NCI-H1105 (cell line): Measurements from ENCODE around the gene HIVEP3.

Experiments used
- DNase-seq: peaks from one replicate; lab custom pipeline; 2025; lab: John Stamatoyannopoulos, UW

Gene HIVEP3

DNA sequence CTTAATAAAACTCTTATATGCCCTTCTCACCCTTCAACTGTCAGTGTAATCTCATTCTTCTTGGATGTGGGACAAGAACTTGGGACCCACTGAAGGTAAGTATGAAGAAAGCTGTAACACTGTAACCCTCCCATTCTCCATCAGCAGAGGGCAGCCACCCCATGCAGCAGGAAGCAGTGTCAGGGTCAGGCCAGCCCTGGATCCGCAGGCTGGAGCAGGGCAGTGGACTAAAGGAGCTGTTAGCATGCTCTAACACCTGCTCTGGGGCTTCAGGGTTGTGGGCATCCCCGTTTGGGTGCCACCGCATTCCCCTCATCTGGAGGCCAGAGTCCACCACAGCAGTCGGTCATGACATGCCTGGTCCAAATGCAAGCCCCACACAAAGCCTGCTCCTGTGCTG is 156.5 kb downstream of the HIVEP3 start:
- DNase-seq, result no peak

DNA sequence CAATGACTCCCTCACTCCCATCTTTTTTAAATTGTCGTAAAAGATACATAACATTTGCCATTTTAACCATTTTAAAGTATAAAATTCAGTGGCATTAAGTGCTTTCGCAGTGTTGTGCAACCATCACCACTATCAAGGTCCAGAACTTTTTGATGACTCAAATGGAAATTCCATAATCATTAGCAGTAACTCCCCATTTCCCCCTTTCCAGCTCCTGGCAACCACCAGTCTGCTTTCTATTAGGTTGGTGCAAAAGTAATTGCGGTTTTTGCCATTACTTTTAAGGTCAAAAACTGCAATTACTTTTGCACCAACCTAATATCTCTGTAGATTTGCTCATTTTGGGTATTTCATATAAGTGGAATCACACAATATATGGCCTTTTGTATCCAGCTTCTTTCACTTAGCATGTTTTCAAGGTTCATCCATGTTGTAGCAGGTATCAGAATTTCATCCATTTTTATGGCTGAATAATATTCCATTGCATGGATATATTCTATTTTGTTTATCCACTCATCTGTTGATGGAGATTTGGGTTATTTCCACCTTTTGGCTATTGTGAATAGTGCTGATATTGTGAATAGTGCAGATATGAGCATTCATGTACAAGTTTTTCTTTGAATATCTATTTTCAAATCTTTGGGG is 159.7 kb downstream of the HIVEP3 start:
- no peak for DNase-seq

DNA sequence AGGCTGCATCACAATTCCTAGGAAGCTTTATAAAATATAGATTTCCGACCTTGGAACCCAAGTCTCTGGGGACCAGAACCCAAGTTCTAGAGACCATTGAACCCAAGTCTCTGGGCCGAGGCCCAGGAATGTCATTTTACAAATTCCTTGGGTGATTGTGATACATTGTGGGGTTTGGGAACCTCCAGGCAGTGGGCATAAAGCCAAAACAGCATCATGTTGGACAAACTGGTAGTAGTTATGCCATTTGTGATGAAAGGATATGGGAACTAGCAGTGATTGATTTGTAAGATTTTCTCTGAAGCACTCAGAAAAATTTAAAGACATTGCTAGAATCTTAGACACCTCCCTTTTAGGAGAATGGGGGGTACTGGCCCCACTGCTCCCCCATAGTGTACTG is 160.2 kb downstream of the HIVEP3 start:
- DNase-seq, result no peak

DNA sequence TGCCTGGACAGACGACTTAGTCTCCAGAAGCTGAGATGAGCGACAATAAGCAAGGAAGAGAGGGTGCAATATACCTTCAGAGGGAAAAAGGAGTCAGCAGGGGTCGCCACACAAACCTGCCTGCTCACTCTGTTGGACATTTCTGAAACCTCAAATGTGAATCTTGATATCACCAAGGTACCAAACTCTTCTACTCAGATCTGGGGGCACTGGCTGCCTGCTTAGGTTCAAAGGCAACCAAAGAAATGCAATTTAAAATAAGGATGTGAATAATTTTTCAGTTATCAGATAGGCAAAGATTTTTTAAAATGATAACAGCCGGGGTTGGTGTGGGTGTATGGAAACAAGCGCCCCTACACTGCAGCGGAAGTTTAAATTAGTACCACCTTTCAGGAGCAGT is 164.2 kb downstream of the HIVEP3 start:
- no peak for DNase-seq

DNA sequence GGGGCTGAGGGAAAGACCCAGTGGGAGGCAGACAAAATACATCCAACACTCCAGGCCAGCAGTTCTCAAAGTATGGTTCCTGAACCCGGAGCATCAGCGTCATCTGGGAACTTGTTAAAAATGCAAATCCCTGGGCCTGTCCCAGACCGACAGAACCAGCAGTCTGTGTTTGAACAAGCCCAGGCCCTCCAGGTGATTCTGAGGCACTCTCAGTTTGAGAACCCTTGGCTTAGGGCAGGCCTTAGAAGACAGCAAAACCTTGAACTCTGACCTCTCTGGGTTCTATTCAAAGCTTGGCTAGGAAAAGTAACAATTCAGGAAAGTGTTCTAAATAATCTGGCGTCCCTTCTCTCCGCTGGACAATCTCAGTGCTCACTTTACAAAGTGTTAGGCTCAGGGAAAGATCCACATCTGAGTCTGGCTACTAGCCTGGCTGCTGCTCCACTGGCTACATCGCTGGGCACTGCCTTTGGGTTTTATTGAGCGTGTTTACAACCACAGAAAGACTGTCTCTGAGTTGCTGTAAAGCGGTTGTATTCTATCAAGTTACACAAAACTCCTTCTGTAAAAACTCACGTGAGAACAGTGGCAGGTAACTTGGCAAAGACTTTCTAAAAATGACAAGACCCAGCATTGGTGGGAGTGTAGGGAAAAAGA is 166.1 kb downstream of the HIVEP3 start:
- no peak for DNase-seq

DNA sequence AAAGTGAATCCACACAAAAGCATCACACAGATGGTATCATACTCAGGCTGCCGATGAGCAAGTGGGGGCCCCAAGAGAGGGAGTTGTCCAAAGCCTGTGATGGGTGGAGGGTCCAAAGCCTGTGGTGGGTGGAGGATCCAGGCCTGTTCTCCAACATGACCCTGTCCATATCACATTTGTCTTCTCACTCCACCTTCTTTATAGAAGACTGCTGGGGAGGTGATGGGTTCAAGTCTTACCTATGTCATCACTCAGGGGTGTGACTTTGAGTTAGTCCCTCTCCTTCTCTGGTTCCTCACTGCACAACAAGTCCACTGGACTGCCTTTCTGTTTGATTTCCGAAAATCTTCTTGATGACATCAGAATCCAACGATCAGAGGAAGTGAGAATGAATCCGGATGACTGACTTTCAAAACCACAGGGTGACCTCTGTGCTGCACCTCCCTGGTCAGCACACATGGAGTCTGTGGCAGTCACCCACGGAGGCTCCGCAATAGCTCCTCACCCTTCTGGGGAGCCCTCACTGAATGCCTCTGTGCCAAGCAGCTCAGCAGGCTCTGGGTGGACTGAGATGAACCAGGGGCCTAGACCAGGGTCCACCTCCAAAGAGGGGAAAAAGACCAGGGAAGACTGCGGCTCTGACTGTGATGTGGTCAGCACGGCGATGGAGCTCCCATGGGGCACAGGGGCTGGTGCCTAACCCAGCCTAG is 166.8 kb downstream of the HIVEP3 start:
- DNase-seq, result no peak

DNA sequence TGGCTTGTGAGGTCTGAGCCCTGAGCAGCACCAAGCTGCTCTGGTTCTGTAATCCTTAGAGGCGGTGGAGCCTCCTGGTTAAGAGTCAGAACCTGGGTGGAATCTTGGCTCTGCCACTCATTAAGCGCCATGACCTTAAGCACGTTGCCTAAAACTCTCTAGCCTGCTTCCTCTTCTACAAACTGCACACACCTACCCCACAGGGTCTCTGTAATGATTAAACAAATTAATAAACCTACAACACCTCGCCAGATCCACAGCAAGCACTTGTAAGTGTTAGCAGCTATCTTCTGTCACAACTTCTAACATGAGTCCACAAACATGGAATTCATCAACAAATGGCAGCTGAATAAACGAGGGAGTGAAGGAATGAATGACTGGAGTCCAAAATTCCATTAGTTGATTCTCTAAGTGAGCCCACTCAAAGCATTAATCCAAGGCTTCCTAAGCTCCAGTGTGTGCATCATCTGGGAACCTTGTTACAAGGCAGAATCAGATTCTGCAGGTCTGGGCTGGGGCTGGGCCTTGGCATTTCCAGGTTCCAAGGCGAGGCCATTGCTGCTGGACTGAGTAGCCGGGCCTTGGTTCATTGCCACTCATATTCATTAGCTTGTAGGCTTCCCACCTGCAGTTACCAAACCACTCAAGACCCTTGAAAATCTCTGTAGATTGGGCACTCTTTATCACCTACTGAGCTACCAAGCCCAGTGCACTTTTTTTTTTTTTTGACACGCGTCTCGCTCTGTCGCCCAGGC is 168.6 kb downstream of the HIVEP3 start:
- DNase-seq, result no peak

DNA sequence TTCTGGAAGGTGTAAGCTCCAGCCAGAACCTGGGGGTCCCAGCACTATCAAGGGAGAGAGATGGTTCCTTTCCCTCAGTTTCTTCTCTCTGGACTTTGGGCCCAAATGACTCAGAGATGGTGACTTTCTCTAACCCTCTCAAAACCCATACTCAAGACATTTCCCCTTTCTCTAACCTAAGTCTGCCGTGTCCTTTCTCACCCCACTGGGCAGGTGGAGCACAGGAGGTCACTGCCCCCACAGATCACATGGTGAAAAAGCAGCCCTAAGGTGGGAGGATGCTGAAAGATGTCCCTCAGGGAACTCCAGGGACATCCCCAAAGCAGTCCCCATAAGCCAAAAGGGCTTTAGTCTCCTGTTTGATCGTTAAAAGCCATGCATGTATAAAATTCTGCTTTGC is 173.7 kb downstream of the HIVEP3 start:
- no peak for DNase-seq

DNA sequence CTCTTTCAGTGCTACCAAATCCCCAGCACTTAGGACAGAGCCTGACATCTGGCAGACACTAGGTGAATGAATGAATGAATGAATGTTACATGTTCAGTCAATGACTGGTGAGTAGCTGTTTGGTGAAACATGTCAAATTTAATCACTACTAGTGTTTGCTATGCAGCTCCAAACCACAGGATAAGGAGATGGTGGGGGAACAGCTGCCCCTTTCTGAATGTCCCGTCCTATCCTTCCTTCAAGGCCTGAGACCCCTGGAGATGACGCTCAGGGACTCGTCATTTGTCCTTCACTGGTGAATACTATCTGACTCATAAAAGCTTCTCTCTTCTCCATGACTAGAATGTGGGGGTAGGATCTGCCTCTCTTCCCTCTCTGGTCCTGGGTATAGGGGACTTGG is 175.4 kb downstream of the HIVEP3 start:
- DNase-seq, result no peak

DNA sequence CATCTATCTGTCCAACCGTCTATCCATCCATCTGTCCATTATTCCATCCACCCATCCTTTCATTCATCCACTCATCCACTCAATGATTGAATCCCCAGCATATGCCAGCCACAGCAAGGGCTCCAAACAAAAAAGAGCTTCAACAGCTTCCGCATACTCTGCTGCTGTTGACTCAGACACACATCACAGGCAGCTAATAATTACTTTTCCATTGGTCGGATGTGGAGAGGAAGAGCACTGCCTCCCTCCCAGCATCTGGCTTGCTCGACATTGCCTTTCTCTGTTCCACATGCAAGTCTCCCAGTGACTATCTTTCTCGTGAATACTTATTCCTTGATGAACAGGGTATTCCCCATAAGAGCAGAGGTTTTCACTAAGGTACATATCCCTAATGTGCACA is 176.5 kb downstream of the HIVEP3 start:
- DNase-seq, result no peak

DNA sequence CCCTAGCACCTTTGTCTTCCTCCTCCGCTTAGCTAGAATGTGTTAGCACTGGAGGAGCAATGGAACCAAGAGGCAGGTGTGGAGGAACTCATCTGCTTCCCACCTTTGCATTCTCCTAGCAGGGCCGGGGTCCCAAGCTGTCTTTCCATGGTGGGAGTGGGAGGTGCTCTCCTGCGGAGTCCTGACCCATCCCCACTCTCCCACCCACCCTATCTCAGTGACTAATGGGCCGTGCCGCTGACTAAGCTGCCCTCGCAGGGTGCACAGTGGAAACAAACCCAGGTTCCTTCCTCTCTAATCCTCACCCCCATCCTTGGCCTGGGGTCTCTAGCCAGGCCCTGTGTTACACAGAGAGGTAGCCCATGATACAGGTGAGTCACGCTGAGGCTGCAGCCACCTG is 177.5 kb downstream of the HIVEP3 start:
- no peak for DNase-seq

DNA sequence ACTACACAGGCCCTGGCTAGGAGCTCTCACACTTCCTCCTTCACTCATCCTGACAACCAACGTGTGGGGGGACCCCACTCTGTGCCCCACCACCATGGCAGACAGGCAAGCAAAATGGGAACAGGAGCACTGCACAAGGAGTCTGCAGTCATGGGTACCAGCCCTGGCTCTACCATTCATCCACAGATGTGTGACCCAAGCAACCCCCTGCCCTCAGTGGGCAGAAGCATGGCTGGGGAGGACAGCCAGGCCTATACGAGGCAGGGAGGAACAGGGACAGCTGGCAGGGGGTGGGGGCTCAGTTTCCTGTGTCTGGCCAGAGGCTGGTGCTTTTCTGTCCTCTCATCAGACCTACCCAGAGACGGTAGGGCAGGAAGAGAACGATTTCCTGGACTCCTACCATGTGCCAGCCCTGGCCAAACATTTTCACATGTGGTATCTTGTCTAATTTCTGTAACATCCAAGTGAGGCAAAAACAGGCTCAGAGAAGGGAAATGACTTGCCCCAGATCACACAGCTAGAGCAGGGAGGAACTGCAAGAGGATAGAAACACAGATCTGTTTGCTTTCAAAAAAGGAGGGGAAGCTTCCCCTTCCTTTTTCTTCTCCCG is 178.0 kb downstream of the HIVEP3 start:
- no peak for DNase-seq

DNA sequence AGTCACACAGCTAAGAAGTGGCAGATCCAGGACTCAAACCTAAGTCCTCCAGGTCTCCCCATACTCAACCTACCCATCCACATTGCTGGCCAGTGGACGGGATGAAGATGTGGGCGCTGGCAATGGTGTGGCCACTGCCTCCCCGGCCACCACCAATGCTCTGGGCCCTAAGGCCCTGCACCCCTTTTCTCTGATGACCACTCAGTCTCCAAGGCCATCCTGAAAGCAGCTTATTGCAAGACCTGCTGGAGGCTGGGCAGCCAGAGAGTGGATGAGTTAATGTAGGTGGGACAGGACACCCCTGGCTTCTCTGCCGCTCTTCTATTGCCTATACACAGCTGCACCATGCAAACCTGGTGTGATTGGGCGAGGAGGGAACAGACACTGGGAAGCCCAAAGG is 178.7 kb downstream of the HIVEP3 start:
- DNase-seq, result no peak

DNA sequence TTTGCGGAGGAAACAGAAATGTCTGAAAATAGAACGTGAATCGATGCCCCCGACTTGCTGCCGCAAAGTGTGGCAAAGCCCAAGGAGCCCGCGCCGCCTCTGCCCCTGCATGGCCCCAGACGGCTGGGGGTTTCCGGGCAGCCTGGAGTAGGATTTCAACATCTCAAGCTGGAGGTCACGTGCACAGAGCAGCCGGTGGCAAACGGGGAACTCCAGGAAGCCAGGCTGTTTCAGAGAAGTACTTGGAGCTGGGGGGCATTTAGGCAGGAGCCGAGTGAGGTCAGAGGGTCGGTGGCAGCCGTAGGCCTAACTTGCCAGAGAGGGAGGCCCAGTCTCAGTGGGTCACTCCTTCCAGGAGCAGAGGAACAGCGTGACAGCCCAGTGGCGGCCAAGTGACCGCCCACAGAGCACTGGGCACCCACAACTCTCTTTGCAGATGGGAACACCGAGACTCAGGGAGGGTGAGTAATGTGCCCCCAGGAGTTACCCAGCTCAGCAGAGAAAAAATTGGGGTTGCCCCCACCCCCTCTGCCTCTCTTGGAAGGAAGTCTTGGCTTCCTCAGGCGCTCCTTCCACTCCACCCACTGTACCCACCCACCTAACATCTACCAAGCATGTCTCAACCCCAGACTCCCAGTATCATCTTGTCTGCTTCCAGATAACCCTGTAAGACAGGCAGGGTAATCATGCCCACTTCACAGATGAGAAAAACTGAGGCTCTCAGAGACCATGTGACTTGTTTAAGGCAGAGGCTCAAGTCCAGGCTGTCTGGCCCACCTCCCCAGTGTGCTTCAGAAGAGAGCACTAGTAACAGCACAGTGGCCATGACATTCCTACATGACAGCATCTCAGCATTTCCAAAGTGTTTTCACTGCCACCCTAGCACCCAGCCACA is 179.4 kb downstream of the HIVEP3 start:
- no peak for DNase-seq

DNA sequence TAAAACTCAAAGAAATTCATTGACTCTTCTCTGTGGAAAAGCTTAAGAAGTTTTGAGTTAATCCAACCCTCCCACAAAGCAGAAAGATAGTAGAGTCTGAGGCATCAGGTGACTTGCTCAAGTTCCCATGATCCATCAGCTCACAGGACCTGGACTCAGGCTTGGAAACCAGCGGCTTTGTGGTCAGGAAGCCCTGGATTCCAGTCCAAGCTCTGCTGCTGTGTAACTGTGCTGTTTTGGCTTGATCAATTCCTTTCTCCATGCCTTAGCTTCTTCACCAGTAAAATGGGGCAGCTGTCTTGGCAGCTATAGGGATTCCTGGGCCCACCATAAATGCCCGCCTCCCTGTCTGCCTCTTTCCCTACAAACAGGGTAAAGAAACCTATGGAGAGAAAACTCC is 180.2 kb downstream of the HIVEP3 start:
- no peak for DNase-seq

DNA sequence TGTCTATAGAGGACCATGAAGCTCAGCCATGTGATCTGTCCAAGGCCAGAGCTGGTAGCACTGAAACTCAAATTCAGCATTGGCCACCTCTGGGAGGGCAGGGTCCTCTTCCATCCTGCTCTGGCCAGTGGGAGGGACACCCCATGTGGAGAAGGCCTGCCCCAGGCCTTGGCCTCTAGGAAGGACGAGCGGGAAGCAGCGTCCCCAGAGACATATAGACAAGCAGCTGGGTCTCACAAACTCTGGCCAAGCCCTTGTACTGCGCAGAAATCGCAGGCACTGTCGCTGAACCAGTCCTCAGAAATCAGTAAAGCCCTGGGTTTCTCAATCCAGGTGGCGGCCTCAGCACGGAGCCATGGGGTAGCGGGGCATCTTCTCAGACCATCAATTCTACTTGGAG is 180.7 kb downstream of the HIVEP3 start:
- DNase-seq, result no peak

DNA sequence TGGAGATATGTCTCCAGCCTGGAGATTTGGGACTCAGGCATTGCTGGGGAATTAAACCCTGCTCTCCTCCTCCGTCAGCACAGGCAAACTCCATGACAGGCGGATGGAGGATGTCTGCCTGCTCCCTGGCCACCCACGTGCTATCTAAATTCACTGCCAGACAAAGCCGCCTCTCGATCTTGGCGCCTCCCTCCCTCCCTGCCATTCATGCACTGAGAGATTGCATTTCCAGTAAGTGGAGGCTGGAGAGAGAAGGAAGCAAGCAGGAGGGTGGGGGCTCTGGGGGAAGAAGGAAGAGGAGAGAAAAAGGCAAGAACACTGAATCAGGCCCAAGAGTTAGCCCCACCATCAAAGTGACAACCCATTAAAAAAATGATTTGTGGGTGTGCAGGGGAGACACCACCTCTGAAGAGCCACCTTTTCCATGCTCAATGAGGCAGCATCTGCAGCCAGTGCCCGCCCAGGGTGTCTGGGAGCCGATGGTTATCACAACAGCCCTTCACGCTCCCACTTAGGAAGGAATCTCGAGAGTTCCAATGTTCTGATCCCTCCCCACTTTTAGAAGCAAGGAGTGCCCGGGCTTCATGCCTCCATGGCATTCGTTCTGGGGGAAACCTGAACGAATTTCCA is 183.0 kb downstream of the HIVEP3 start:
- no peak for DNase-seq

DNA sequence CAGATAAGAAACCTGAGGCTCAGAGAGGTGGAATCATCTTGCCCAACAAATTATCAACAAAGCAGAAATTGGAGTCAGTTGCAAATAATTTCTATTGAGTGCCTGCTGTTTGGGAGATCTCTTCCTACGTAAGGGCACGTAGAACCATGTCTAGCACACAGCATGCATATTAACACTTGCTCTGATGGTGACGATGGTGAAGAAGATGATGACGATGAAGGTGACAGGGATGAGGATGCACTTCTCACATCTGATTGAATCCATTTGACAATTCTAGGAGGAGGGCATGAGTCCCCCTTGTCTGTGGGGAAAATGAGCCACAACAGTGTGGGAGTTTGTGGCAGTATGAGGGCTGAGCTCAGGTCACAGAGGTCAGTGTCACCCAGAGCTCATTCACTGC is 183.6 kb downstream of the HIVEP3 start:
- DNase-seq, result no peak

DNA sequence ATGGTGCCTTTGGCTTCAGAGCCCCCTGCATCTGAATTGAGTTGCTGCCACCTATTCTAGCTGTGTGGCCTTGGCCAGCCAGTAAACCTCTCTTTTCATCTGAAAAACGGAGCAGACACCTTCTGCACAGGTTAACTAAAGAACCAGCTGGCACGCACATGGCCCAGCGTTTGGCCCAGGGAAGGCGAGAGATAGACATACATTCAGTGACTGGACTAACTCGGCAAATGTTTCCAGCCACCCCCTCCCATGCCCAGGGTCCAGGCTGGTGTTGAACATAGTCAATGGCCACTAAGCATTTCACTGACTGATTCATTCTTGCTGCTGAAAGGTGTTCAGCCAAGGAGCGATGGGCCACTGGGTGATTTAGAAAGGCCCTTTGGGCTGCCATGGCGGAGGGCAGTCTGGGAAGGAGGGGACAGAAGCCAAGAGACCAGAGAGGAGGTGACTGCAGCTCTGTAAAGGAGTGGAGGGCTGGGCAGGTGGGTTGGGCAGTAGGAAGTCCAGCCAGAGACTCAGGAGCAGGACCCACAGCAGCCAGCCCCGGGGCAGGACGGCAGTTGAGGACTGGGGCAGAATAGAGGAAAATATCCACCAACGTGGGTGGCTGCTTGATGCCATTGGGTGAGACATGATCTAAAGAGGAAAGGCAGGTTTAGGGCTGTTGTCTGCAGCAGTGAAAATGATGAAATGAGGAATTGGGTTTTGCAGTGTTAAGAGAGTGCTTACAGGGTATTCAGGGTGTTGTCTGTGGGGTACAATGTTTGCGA is 184.3 kb downstream of the HIVEP3 start:
- DNase-seq, result no peak

DNA sequence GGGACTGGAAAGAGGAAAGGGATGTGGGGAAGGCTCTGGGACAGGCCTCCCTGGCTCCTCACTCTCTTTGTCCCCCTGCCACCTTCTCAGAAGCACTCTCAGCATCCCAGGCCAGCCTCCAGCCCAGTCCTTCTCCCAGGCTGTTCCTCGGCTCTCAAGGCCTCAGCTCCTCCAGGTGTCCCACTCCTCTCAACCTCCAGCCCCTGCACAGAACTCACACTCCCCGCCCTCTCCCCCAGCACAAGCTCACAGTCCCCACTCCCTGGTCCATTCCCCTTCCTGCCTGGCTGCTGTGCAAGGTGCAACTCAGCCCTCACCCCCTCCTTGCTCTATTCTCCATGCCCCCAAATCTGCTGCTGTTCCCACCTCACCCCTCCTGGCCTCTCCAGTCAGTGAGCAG is 185.0 kb downstream of the HIVEP3 start:
- DNase-seq, result no peak
